HepG2 (cell line): ENCODE data around the gene NLRC4. TPM values are rescaled to one million over a fixed set of nuclear protein-coding genes. Genes with fewer than 3 reads are reported as not detected.

Experiments used
- ARNT ChIP-seq: fragments of 450-650 bp; IDR thresholded peaks from 2 replicates; pipeline ENCODE4 v1.6.1; 2017
- CBX1 ChIP-seq: IDR thresholded peaks from one replicate; pipeline ENCODE4 v1.6.1; 2016; ENCODE audit warnings: antibody characterized with exemption, low read depth
- DNMT1 ChIP-seq: sonication (generic); formaldehyde crosslinking; IDR thresholded peaks from 2 replicates; pipeline ENCODE4 v1.5.1; 2020; ENCODE audit warnings: mild to moderate bottlenecking, missing genetic modification reagents
- DNMT3B ChIP-seq: conservative IDR thresholded peaks from 2 replicates; pipeline ENCODE4 v1.6.1; 2016; ENCODE audit warnings: missing biosample characterization, control low read depth
- FIP1L1 ChIP-seq: fragments of 200-400 bp; formaldehyde crosslinking; IDR thresholded peaks from 2 replicates; pipeline ENCODE4 v1.6.1; 2018; ENCODE audit warnings: low read depth, mild to moderate bottlenecking, low read length, moderate library complexity, borderline replicate concordance; ENCODE audit not compliant: insufficient read depth
- NCOA1 ChIP-seq: sonication (generic); formaldehyde crosslinking; IDR thresholded peaks from 2 replicates; pipeline ENCODE4 v1.9.0; 2021; ENCODE audit warnings: missing genetic modification reagents
- ZBTB7A ChIP-seq: sonication (generic); formaldehyde crosslinking; IDR thresholded peaks from 2 replicates; pipeline ENCODE4 v1.8.0; 2022; ENCODE audit warnings: mild to moderate bottlenecking, missing genetic modification reagents
- ZBTB8A ChIP-seq: sonication (generic); formaldehyde crosslinking; IDR thresholded peaks from 2 replicates; pipeline ENCODE4 v1.4.0; 2020; ENCODE audit warnings: mild to moderate bottlenecking, low read depth, missing genetic modification reagents, borderline replicate concordance
- ZNF17 ChIP-seq: sonication (generic); formaldehyde crosslinking; IDR thresholded peaks from 2 replicates; pipeline ENCODE4 v1.5.0; 2020; ENCODE audit warnings: mild to moderate bottlenecking, missing genetic modification reagents
- ZNF317 ChIP-seq: sonication (generic); formaldehyde crosslinking; IDR thresholded peaks from 2 replicates; pipeline ENCODE4 v1.5.0; 2020; ENCODE audit warnings: mild to moderate bottlenecking, missing genetic modification reagents
- ZNF484 ChIP-seq: sonication (generic); formaldehyde crosslinking; IDR thresholded peaks from 2 replicates; pipeline ENCODE4 v1.5.1; 2020; ENCODE audit warnings: mild to moderate bottlenecking, low read depth, missing genetic modification reagents, borderline replicate concordance
- ZNF644 ChIP-seq: IDR thresholded peaks from 2 replicates; pipeline ENCODE4 v1.6.1; 2016; ENCODE audit warnings: low read depth
- ZNF674 ChIP-seq: sonication (generic); formaldehyde crosslinking; IDR thresholded peaks from 2 replicates; pipeline ENCODE4 v1.5.0; 2020; ENCODE audit warnings: low read depth, mild to moderate bottlenecking, missing genetic modification reagents
- polyA plus RNA-seq, 8 experiments: library from polyadenylated mRNA; depleted of rRNA in 3 of 8; stranded (reverse) in 7 of 8; unstranded in 1 of 8; fragments of >200 nt; fragmentation: Illumina TruSeq in 4 of 8; extraction: Trizol in 4 of 8; gene quantifications; 2 replicates each; pipeline versions ENCODE4 v1.2.1 to v1.2.3, GENCODE V29; 2011 to 2016; ENCODE audit warnings: low read depth in 4 of 8, missing spikeins in 1 of 8, mixed read lengths in 1 of 8; ENCODE audit not compliant: insufficient read depth in 1 of 8
- total RNA-seq, 5 experiments: library from RNA; depleted of rRNA; stranded (reverse); fragments of >200 nt; fragmentation: Illumina TruSeq; extraction: Trizol; gene quantifications; 2 replicates each; pipeline ENCODE4 v1.2.3, GENCODE V29; 2016; ENCODE audit warnings: low read depth in 1 of 5
- TF ChIP-seq, protein P1 (sequence below): sonication (generic); formaldehyde crosslinking; IDR thresholded peaks from 2 replicates; pipeline ENCODE4 v1.5.0; 2020; ENCODE audit warnings: missing genetic modification reagents
- TF ChIP-seq, protein P2 (sequence below): sonication (generic); formaldehyde crosslinking; IDR thresholded peaks from 2 replicates; pipeline ENCODE4 v1.8.1; 2023; ENCODE audit warnings: missing genetic modification reagents, inconsistent platforms, borderline replicate concordance
- TF ChIP-seq, protein P3 (sequence below): sonication (generic); formaldehyde crosslinking; IDR thresholded peaks from 2 replicates; pipeline ENCODE4 v1.4.0; 2020; ENCODE audit warnings: missing genetic modification reagents
- TF ChIP-seq, protein P4 (sequence below): sonication (generic); formaldehyde crosslinking; IDR thresholded peaks from 2 replicates; pipeline ENCODE4 v1.9.0; 2021; ENCODE audit warnings: missing genetic modification reagents, mild to moderate bottlenecking, borderline replicate concordance

The NLRC4 gene
- total and polyA plus RNA-seq, 2 of the 13 experiments (the other 11 are each of a cell fraction or from before 2014, with no cell fraction given): 0.15 to 0.29 TPM

DNA sequence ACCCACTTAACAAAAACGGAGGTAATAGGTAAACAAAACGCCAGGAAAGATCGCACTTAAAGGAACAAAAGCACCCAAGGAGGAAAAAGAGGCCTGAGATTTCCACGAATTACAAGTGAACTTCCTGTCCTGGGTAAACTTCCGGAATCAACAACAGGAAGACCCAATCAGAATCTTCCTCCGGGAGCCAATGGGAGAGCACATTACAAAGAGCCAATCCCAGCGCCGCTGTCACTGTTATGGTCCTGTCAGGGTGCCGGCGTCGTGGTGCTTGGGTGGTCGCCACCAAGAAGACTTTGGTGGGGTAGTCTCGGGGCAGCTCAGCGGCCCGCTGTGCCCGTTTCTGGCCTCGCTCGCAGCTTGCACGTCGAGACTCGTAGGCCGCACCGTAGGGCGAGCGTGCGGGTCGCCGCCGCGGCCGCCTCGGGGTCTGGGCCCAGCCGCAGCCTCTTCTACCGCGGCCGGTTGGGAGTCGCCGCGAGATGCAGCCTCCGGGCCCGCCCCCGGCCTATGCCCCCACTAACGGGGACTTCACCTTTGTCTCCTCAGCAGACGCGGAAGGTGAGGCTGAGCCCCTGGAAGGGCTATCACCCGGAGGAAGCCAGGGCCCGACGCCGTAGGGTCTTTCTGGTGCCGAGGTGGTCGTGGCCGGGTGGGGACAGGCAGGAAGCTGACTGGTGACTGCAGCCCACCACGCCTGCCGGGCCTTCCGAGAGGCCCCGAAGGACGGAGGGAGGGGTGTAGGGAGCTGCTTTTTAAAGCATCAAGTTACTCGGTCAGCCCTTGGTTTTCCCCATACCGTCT is 13.2 kb upstream of the NLRC4 start, which contains the start of gene YIPF4 (continued):
- TF ChIP-seq, protein P1, sequence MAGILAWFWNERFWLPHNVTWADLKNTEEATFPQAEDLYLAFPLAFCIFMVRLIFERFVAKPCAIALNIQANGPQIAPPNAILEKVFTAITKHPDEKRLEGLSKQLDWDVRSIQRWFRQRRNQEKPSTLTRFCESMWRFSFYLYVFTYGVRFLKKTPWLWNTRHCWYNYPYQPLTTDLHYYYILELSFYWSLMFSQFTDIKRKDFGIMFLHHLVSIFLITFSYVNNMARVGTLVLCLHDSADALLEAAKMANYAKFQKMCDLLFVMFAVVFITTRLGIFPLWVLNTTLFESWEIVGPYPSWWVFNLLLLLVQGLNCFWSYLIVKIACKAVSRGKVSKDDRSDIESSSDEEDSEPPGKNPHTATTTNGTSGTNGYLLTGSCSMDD (CRISPR knock-in tag): no peak
- TF ChIP-seq ZBTB8A (CRISPR knock-in tag) (0 out of 2 replicates have a peak, but pooled peaks have one; percentile 68), CBX1 (peak; percentile 25), ZNF644 (no peak), ZNF674 (no peak), ARNT (no peak), ZNF484 (no peak; the same call in 1 of the 2 replicates), FIP1L1 (0 out of 2 replicates have a peak, but pooled peaks have one; percentile 21), ZBTB7A (CRISPR knock-in tag) (peak; percentile 92), ZNF317 (CRISPR knock-in tag) (no peak), DNMT3B (CRISPR knock-in tag) (peak; percentile 84; the same call in 1 of the 2 replicates), NCOA1 (peak; percentile 57; the same call in 1 of the 2 replicates), ZNF17 (CRISPR knock-in tag) (no peak), DNMT1 (CRISPR knock-in tag) (peak; percentile 47; the same call in 1 of the 2 replicates)
- TF ChIP-seq, protein P2, sequence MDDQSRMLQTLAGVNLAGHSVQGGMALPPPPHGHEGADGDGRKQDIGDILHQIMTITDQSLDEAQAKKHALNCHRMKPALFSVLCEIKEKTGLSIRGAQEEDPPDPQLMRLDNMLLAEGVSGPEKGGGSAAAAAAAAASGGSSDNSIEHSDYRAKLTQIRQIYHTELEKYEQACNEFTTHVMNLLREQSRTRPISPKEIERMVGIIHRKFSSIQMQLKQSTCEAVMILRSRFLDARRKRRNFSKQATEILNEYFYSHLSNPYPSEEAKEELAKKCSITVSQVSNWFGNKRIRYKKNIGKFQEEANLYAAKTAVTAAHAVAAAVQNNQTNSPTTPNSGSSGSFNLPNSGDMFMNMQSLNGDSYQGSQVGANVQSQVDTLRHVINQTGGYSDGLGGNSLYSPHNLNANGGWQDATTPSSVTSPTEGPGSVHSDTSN: no peak; the same call in none of the 2 replicates
- TF ChIP-seq, protein P3, sequence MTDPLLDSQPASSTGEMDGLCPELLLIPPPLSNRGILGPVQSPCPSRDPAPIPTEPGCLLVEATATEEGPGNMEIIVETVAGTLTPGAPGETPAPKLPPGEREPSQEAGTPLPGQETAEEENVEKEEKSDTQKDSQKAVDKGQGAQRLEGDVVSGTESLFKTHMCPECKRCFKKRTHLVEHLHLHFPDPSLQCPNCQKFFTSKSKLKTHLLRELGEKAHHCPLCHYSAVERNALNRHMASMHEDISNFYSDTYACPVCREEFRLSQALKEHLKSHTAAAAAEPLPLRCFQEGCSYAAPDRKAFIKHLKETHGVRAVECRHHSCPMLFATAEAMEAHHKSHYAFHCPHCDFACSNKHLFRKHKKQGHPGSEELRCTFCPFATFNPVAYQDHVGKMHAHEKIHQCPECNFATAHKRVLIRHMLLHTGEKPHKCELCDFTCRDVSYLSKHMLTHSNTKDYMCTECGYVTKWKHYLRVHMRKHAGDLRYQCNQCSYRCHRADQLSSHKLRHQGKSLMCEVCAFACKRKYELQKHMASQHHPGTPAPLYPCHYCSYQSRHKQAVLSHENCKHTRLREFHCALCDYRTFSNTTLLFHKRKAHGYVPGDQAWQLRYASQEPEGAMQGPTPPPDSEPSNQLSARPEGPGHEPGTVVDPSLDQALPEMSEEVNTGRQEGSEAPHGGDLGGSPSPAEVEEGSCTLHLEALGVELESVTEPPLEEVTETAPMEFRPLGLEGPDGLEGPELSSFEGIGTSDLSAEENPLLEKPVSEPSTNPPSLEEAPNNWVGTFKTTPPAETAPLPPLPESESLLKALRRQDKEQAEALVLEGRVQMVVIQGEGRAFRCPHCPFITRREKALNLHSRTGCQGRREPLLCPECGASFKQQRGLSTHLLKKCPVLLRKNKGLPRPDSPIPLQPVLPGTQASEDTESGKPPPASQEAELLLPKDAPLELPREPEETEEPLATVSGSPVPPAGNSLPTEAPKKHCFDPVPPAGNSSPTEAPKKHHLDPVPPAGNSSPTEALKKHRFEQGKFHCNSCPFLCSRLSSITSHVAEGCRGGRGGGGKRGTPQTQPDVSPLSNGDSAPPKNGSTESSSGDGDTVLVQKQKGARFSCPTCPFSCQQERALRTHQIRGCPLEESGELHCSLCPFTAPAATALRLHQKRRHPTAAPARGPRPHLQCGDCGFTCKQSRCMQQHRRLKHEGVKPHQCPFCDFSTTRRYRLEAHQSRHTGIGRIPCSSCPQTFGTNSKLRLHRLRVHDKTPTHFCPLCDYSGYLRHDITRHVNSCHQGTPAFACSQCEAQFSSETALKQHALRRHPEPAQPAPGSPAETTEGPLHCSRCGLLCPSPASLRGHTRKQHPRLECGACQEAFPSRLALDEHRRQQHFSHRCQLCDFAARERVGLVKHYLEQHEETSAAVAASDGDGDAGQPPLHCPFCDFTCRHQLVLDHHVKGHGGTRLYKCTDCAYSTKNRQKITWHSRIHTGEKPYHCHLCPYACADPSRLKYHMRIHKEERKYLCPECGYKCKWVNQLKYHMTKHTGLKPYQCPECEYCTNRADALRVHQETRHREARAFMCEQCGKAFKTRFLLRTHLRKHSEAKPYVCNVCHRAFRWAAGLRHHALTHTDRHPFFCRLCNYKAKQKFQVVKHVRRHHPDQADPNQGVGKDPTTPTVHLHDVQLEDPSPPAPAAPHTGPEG (CRISPR knock-in tag): peak; percentile 82
- TF ChIP-seq, protein P4, sequence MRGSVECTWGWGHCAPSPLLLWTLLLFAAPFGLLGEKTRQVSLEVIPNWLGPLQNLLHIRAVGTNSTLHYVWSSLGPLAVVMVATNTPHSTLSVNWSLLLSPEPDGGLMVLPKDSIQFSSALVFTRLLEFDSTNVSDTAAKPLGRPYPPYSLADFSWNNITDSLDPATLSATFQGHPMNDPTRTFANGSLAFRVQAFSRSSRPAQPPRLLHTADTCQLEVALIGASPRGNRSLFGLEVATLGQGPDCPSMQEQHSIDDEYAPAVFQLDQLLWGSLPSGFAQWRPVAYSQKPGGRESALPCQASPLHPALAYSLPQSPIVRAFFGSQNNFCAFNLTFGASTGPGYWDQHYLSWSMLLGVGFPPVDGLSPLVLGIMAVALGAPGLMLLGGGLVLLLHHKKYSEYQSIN (CRISPR knock-in tag): no peak
